HepG2 (cell line): ENCODE results near the gene DLX3. TPM values are rescaled to one million over a fixed set of nuclear protein-coding genes. Genes with fewer than 3 reads are reported as not detected.

Experiments used
- CBX1 ChIP-seq: IDR thresholded peaks from one replicate; pipeline ENCODE4 v1.6.1; 2016; ENCODE audit warnings: antibody characterized with exemption, low read depth
- FOXM1 ChIP-seq: sonication (generic); formaldehyde crosslinking; IDR thresholded peaks from 2 replicates; pipeline ENCODE4 v1.5.0; 2020; ENCODE audit warnings: missing genetic modification reagents
- HMGA1 ChIP-seq: sonication (generic); formaldehyde crosslinking; conservative IDR thresholded peaks from 2 replicates; pipeline ENCODE4 v1.4.0; 2020; ENCODE audit warnings: missing genetic modification reagents
- MLX ChIP-seq: IDR thresholded peaks from 2 replicates; pipeline ENCODE4 v1.6.1; 2016
- NFATC3 ChIP-seq: sonication (generic); formaldehyde crosslinking; IDR thresholded peaks from 2 replicates; pipeline ENCODE4 v1.5.1; 2020; ENCODE audit warnings: mild to moderate bottlenecking, missing genetic modification reagents
- PAX8 ChIP-seq: sonication (generic); formaldehyde crosslinking; IDR thresholded peaks from 2 replicates; pipeline ENCODE4 v1.8.0; 2022; ENCODE audit warnings: mild to moderate bottlenecking, missing genetic modification reagents, borderline replicate concordance
- TEAD2 ChIP-seq: sonication (generic); formaldehyde crosslinking; IDR thresholded peaks from 2 replicates; pipeline ENCODE4 v1.9.0; 2021; ENCODE audit warnings: missing genetic modification reagents
- U2AF2 ChIP-seq: fragments of 200-400 bp; formaldehyde crosslinking; IDR thresholded peaks from 2 replicates; pipeline ENCODE4 v1.6.1; 2017; ENCODE audit warnings: low read depth, mild to moderate bottlenecking, low read length
- ZBTB49 ChIP-seq: sonication (generic); formaldehyde crosslinking; IDR thresholded peaks from 2 replicates; pipeline ENCODE4 v1.4.0; 2020; ENCODE audit warnings: missing genetic modification reagents, borderline replicate concordance
- ZNF20 ChIP-seq: sonication (generic); formaldehyde crosslinking; IDR thresholded peaks from 2 replicates; pipeline ENCODE4 v1.4.0; 2020; ENCODE audit warnings: mild to moderate bottlenecking, moderate library complexity, missing genetic modification reagents
- ZNF276 ChIP-seq: sonication (generic); formaldehyde crosslinking; IDR thresholded peaks from 2 replicates; pipeline ENCODE4 v1.4.0; 2020; ENCODE audit warnings: mild to moderate bottlenecking, low read depth, missing genetic modification reagents
- ZNF549 ChIP-seq: sonication (generic); formaldehyde crosslinking; IDR thresholded peaks from 2 replicates; pipeline ENCODE4 v1.5.0; 2020; ENCODE audit warnings: missing genetic modification reagents
- polyA plus RNA-seq, 8 experiments: library from polyadenylated mRNA; depleted of rRNA in 3 of 8; stranded (reverse) in 7 of 8; unstranded in 1 of 8; fragments of >200 nt; fragmentation: Illumina TruSeq in 4 of 8; extraction: Trizol in 4 of 8; gene quantifications; 2 replicates each; pipeline versions ENCODE4 v1.2.1 to v1.2.3, GENCODE V29; 2011 to 2016; ENCODE audit warnings: low read depth in 4 of 8, missing spikeins in 1 of 8, mixed read lengths in 1 of 8; ENCODE audit not compliant: insufficient read depth in 1 of 8
- total RNA-seq, 5 experiments: library from RNA; depleted of rRNA; stranded (reverse); fragments of >200 nt; fragmentation: Illumina TruSeq; extraction: Trizol; gene quantifications; 2 replicates each; pipeline ENCODE4 v1.2.3, GENCODE V29; 2016; ENCODE audit warnings: low read depth in 1 of 5
- TF ChIP-seq, protein P1 (sequence below): sonication (generic); formaldehyde crosslinking; IDR thresholded peaks from 2 replicates; pipeline ENCODE4 v1.4.0; 2020; ENCODE audit warnings: missing genetic modification reagents
- TF ChIP-seq, protein P2 (sequence below): sonication (generic); formaldehyde crosslinking; IDR thresholded peaks from 2 replicates; pipeline ENCODE4 v1.4.0; 2020; ENCODE audit warnings: missing genetic modification reagents
- TF ChIP-seq, protein P3 (sequence below): IDR thresholded peaks from 2 replicates; pipeline ENCODE4 v1.6.1; 2016; ENCODE audit warnings: low read depth, control low read depth
- TF ChIP-seq, protein P4 (sequence below): sonication (generic); formaldehyde crosslinking; IDR thresholded peaks from 2 replicates; pipeline ENCODE4 v1.9.0; 2021; ENCODE audit warnings: missing genetic modification reagents, borderline replicate concordance

Gene DLX3
- total and polyA plus RNA-seq, 2 of the 13 experiments (the other 11 are each of a cell fraction or from before 2014, with no cell fraction given): 0.03 TPM; not detected in 1

DNA sequence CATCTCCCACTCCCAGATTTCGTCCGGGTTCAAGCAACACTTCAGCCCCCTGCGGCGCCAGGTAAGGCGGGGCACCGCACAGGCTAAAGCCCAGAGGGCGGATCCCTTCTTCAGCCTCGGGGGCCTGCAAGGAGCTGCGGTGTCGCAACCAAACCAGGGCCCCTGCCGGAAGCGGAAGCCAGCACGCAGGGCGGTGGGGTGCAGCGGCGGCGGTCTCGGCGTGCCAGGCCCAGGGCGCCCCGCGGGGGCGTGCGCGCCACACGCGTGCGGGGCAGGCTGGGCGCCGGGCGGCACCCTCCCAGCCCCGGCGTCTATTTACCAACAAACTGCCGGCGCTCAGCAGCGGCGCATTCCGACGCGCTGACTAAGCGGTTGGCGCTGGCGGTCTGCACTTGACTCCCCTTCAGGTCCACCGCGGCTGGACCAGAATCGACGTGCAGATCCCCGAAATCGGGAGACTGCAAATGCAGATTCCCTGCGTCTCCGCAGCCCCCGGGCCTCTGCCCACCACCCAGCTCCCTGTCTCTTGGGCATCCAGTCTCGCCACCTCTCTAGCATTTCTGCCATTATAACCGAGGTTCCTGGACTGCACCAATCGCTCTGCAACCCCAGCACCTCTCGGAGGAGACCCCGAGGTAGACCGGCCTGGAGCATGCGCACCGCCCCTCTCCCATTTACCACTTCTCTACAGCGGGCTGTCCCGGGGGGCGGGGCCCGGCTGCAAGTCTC, 26.5 kb downstream of the DLX3 start (continued):
- no peak for TF ChIP-seq PAX8
- no peak for TF ChIP-seq ZNF549 (CRISPR knock-in tag)
- TF ChIP-seq ZNF276 (CRISPR knock-in tag): no peak
- TF ChIP-seq FOXM1 (CRISPR knock-in tag): no peak
- TF ChIP-seq U2AF2: no peak
- no peak for TF ChIP-seq MLX (CRISPR knock-in tag)
- TF ChIP-seq, protein P1, sequence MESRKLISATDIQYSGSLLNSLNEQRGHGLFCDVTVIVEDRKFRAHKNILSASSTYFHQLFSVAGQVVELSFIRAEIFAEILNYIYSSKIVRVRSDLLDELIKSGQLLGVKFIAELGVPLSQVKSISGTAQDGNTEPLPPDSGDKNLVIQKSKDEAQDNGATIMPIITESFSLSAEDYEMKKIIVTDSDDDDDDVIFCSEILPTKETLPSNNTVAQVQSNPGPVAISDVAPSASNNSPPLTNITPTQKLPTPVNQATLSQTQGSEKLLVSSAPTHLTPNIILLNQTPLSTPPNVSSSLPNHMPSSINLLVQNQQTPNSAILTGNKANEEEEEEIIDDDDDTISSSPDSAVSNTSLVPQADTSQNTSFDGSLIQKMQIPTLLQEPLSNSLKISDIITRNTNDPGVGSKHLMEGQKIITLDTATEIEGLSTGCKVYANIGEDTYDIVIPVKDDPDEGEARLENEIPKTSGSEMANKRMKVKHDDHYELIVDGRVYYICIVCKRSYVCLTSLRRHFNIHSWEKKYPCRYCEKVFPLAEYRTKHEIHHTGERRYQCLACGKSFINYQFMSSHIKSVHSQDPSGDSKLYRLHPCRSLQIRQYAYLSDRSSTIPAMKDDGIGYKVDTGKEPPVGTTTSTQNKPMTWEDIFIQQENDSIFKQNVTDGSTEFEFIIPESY (CRISPR knock-in tag): no peak
- peak; percentile 11 for TF ChIP-seq CBX1
- TF ChIP-seq HMGA1 (CRISPR knock-in tag): no peak
- TF ChIP-seq NFATC3 (CRISPR knock-in tag): no peak
- TF ChIP-seq ZBTB49 (CRISPR knock-in tag): no peak
- TF ChIP-seq, protein P2, sequence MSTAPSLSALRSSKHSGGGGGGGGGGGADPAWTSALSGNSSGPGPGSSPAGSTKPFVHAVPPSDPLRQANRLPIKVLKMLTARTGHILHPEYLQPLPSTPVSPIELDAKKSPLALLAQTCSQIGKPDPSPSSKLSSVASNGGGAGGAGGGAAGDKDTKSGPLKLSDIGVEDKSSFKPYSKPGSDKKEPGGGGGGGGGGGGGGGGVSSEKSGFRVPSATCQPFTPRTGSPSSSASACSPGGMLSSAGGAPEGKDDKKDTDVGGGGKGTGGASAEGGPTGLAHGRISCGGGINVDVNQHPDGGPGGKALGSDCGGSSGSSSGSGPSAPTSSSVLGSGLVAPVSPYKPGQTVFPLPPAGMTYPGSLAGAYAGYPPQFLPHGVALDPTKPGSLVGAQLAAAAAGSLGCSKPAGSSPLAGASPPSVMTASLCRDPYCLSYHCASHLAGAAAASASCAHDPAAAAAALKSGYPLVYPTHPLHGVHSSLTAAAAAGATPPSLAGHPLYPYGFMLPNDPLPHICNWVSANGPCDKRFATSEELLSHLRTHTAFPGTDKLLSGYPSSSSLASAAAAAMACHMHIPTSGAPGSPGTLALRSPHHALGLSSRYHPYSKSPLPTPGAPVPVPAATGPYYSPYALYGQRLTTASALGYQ (CRISPR knock-in tag): no peak; the same call in 1 of the 2 replicates
- TF ChIP-seq, protein P3, sequence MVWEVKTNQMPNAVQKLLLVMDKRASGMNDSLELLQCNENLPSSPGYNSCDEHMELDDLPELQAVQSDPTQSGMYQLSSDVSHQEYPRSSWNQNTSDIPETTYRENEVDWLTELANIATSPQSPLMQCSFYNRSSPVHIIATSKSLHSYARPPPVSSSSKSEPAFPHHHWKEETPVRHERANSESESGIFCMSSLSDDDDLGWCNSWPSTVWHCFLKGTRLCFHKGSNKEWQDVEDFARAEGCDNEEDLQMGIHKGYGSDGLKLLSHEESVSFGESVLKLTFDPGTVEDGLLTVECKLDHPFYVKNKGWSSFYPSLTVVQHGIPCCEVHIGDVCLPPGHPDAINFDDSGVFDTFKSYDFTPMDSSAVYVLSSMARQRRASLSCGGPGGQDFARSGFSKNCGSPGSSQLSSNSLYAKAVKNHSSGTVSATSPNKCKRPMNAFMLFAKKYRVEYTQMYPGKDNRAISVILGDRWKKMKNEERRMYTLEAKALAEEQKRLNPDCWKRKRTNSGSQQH (CRISPR knock-in tag): no peak
- TF ChIP-seq, protein P4, sequence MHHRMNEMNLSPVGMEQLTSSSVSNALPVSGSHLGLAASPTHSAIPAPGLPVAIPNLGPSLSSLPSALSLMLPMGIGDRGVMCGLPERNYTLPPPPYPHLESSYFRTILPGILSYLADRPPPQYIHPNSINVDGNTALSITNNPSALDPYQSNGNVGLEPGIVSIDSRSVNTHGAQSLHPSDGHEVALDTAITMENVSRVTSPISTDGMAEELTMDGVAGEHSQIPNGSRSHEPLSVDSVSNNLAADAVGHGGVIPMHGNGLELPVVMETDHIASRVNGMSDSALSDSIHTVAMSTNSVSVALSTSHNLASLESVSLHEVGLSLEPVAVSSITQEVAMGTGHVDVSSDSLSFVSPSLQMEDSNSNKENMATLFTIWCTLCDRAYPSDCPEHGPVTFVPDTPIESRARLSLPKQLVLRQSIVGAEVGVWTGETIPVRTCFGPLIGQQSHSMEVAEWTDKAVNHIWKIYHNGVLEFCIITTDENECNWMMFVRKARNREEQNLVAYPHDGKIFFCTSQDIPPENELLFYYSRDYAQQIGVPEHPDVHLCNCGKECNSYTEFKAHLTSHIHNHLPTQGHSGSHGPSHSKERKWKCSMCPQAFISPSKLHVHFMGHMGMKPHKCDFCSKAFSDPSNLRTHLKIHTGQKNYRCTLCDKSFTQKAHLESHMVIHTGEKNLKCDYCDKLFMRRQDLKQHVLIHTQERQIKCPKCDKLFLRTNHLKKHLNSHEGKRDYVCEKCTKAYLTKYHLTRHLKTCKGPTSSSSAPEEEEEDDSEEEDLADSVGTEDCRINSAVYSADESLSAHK: no peak
- no peak for TF ChIP-seq ZNF20 (CRISPR knock-in tag)
- TF ChIP-seq TEAD2 (CRISPR knock-in tag): no peak
